HepG2 (cell line): ENCODE data around the gene ACVR2A.

Experiments used
- POLR2AphosphoS5 ChIP-seq: IDR thresholded peaks from 2 replicates; pipeline ENCODE4 v1.6.1; 2012; ENCODE audit warnings: low read depth, low read length
- ZFP36 ChIP-seq: fragments of 150-350 bp; IDR thresholded peaks from 2 replicates; pipeline ENCODE4 v1.6.1; 2018; ENCODE audit warnings: borderline replicate concordance, low read length, low read depth; ENCODE audit not compliant: partially characterized antibody
- ZSCAN31 ChIP-seq: sonication (generic); formaldehyde crosslinking; IDR thresholded peaks from 2 replicates; pipeline ENCODE4 v1.5.0; 2020; ENCODE audit warnings: low read depth, mild to moderate bottlenecking, missing genetic modification reagents
- TF ChIP-seq, protein P1 (sequence below), 2 experiments: IDR thresholded peaks; 2 replicates each; pipeline ENCODE4 v1.6.1; 2011 to 2012; ENCODE audit warnings: low read length in 2 of 2, borderline replicate concordance in 1 of 2, low read depth in 1 of 2, mild to moderate bottlenecking in 1 of 2, moderate library complexity in 1 of 2
- TF ChIP-seq, protein P2 (sequence below): sonication (generic); formaldehyde crosslinking; IDR thresholded peaks from 2 replicates; pipeline ENCODE4 v1.4.0; 2020; ENCODE audit warnings: missing genetic modification reagents, borderline replicate concordance

DNA sequence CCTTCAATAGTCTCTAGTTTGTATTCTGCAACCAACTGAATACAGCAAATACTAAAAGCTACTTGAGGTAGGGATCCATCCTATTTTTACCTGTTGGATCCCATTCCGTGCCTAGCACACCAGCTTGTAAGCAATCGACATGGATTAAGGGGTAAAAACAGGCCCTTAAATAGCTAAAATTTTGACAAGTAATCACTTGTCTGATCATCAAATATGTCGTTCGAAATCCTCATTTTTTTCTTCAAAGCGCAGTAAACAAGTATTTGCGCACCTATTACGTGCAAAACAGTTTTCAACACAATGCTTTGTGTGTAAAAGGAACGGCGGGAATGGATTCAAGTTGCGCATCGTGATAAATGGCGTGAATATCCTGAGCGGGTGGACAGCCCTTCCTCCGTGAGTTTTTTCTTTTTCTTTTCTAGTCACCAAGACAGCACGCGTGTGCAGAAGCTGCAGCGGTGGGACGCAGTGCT, 1.4 kb upstream of the ACVR2A start:
- TF ChIP-seq ZSCAN31 (CRISPR knock-in tag), result no peak
- TF ChIP-seq, protein P1, sequence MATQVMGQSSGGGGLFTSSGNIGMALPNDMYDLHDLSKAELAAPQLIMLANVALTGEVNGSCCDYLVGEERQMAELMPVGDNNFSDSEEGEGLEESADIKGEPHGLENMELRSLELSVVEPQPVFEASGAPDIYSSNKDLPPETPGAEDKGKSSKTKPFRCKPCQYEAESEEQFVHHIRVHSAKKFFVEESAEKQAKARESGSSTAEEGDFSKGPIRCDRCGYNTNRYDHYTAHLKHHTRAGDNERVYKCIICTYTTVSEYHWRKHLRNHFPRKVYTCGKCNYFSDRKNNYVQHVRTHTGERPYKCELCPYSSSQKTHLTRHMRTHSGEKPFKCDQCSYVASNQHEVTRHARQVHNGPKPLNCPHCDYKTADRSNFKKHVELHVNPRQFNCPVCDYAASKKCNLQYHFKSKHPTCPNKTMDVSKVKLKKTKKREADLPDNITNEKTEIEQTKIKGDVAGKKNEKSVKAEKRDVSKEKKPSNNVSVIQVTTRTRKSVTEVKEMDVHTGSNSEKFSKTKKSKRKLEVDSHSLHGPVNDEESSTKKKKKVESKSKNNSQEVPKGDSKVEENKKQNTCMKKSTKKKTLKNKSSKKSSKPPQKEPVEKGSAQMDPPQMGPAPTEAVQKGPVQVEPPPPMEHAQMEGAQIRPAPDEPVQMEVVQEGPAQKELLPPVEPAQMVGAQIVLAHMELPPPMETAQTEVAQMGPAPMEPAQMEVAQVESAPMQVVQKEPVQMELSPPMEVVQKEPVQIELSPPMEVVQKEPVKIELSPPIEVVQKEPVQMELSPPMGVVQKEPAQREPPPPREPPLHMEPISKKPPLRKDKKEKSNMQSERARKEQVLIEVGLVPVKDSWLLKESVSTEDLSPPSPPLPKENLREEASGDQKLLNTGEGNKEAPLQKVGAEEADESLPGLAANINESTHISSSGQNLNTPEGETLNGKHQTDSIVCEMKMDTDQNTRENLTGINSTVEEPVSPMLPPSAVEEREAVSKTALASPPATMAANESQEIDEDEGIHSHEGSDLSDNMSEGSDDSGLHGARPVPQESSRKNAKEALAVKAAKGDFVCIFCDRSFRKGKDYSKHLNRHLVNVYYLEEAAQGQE (IDR thresholded peaks at IDR 0.05; ENCODE audit: borderline replicate concordance in 1 of 2, low read depth in 1 of 2, low read length in 2 of 2), result no peak
- no peak for TF ChIP-seq ZFP36
- no peak for TF ChIP-seq POLR2AphosphoS5
- TF ChIP-seq, protein P2, sequence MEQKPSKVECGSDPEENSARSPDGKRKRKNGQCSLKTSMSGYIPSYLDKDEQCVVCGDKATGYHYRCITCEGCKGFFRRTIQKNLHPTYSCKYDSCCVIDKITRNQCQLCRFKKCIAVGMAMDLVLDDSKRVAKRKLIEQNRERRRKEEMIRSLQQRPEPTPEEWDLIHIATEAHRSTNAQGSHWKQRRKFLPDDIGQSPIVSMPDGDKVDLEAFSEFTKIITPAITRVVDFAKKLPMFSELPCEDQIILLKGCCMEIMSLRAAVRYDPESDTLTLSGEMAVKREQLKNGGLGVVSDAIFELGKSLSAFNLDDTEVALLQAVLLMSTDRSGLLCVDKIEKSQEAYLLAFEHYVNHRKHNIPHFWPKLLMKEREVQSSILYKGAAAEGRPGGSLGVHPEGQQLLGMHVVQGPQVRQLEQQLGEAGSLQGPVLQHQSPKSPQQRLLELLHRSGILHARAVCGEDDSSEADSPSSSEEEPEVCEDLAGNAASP, result no peak
